ENCODE data around the gene SLC49A3. TPM values are rescaled to one million over a fixed set of nuclear protein-coding genes. Genes with fewer than 3 reads are reported as not detected.

Gene SLC49A3
- total RNA-seq, 1 experiment from 2014 or later: not detected

DNA sequence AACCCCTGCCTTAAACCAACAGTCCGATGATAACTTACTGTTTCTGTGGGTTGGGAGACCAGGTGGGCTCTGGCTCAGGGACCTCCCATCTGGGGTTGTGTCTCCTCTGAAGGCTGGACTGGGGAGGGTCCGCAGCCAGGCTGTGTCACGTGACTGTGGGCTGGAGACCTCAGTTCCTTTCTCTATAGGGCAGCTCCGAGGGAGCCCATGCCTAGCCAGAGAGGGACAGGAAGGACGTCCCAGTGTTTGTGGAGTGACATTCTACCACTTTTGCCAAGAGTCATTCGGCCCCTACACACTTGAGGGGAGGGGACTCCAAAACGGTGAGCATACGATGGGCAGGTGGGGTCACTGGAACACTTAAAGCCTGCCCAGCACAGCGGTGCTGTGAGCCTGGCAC lies 21.2 kb upstream of the SLC49A3 start:
- H3F3A ChIP-seq (ENCODE audit: low read length, unreplicated experiment): no peaks in the 10 kb centered on the region
- H3K27me3 ChIP-seq (ENCODE audit: low read length): no peaks in the 10 kb centered on the region
- no peak overlapping the region for H3K27ac ChIP-seq (ENCODE audit: low read length)
- no peaks in the 10 kb centered on the region for H3K4me1 ChIP-seq (ENCODE audit: insufficient read depth, low read length)
- no peaks in the 10 kb centered on the region for H3K9me3 ChIP-seq (ENCODE audit: low read length)
- H3K79me2 ChIP-seq (ENCODE audit: low read length): peaks cover 88% of the 10 kb centered on the region
- CTCF ChIA-PET: no interaction called here
- no peaks in the 10 kb centered on the region for H3K36me3 ChIP-seq (ENCODE audit: low read depth, low read length)
- BruUV-seq (replicated peaks): no TSS peak
- DNase-seq (no peak), ATAC-seq (no peak)
- H3K4me2 ChIP-seq (ENCODE audit: low read length): no peak overlapping the region
- H2AFZ ChIP-seq (ENCODE audit: low read length): no peak overlapping the region
- no peak for TF ChIP-seq EZH2 (IDR thresholded peaks at IDR 0.05; ENCODE audit: low read length, unreplicated experiment)
- TF ChIP-seq, protein P1, sequence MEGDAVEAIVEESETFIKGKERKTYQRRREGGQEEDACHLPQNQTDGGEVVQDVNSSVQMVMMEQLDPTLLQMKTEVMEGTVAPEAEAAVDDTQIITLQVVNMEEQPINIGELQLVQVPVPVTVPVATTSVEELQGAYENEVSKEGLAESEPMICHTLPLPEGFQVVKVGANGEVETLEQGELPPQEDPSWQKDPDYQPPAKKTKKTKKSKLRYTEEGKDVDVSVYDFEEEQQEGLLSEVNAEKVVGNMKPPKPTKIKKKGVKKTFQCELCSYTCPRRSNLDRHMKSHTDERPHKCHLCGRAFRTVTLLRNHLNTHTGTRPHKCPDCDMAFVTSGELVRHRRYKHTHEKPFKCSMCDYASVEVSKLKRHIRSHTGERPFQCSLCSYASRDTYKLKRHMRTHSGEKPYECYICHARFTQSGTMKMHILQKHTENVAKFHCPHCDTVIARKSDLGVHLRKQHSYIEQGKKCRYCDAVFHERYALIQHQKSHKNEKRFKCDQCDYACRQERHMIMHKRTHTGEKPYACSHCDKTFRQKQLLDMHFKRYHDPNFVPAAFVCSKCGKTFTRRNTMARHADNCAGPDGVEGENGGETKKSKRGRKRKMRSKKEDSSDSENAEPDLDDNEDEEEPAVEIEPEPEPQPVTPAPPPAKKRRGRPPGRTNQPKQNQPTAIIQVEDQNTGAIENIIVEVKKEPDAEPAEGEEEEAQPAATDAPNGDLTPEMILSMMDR (conservative IDR thresholded peaks at IDR 0.05; ENCODE audit: low read depth, low read length): no peak
- no peak for TF ChIP-seq EZH2phosphoT487 (IDR thresholded peaks at IDR 0.05; ENCODE audit: borderline replicate concordance, low read length)
- no peaks in the 10 kb centered on the region for H4K20me1 ChIP-seq (ENCODE audit: low read length)
- intact Hi-C loops (cut with micrococcal nuclease): no loop called here
- no peak overlapping the region for H3K4me3 ChIP-seq (ENCODE audit: low read length)
- POLR2A ChIA-PET (ENCODE audit: unreplicated experiment): no interaction called here
- no peaks in the 10 kb centered on the region for H3K9me2 ChIP-seq (replicated peaks; ENCODE audit: low read length)
- H3K9ac ChIP-seq (ENCODE audit: low read length): no peak overlapping the region

DNA sequence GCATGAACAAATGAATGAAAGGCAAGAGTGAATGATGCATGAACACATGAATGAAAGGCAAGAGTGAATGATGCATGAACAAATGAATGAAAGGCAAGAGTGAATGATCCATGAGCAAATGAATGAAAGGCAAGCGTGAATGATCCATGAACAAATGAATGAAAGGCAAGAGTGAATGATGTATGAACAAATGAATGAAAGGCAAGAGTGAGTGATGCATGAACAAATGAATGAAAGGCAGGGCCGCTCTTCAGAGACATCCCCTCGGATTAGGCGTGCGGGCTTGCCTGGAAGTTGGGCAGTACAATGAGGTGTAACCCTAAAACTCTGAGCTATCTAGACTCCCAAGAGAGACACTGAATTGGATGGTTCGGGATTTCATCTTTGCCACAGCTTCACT lies 20.4 kb upstream of the SLC49A3 start:
- H3K79me2 ChIP-seq (ENCODE audit: low read length): peaks cover 81% of the 10 kb centered on the region
- POLR2A ChIA-PET (ENCODE audit: unreplicated experiment): no interaction called here
- no peak overlapping the region for H3K27ac ChIP-seq (ENCODE audit: low read length)
- no peaks in the 10 kb centered on the region for H4K20me1 ChIP-seq (ENCODE audit: low read length)
- H3K9me2 ChIP-seq (replicated peaks; ENCODE audit: low read length): no peaks in the 10 kb centered on the region
- TF ChIP-seq, protein P1 (conservative IDR thresholded peaks at IDR 0.05; ENCODE audit: low read depth, low read length): no peak
- TF ChIP-seq EZH2phosphoT487 (IDR thresholded peaks at IDR 0.05; ENCODE audit: borderline replicate concordance, low read length): no peak
- no peak for TF ChIP-seq EZH2 (IDR thresholded peaks at IDR 0.05; ENCODE audit: low read length, unreplicated experiment)
- no peaks in the 10 kb centered on the region for H3K4me1 ChIP-seq (ENCODE audit: insufficient read depth, low read length)
- no TSS peak for BruUV-seq (replicated peaks)
- H3K9ac ChIP-seq (ENCODE audit: low read length): no peak overlapping the region
- intact Hi-C loops (cut with micrococcal nuclease): no loop called here
- CTCF ChIA-PET: no interaction called here
- DNase-seq: no peak
- no peak overlapping the region for H3K4me3 ChIP-seq (ENCODE audit: low read length)
- H3F3A ChIP-seq (ENCODE audit: low read length, unreplicated experiment): no peaks in the 10 kb centered on the region
- no peaks in the 10 kb centered on the region for H3K36me3 ChIP-seq (ENCODE audit: low read depth, low read length)
- H3K27me3 ChIP-seq (ENCODE audit: low read length): no peaks in the 10 kb centered on the region
- no peaks in the 10 kb centered on the region for H3K9me3 ChIP-seq (ENCODE audit: low read length)
- ATAC-seq: no peak
- H3K4me2 ChIP-seq (ENCODE audit: low read length): no peak overlapping the region
- no peak overlapping the region for H2AFZ ChIP-seq (ENCODE audit: low read length)

DNA sequence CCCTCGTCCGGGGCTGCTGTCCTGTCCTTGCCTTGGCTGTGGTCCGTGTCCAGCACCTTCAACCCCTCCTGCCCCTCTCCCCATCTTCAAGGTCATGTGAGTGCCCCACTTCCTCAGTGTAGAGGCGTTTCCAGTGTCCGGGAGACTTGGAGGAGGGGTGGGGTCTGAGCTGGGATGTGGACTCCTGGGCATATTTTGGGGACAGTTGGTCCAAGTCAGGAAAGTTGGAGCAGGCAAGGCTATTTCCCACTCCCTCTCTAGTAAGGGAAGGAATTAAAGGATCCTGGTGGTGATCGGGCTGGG lies 19.6 kb upstream of the SLC49A3 start:
- ATAC-seq: no peak
- Histone ChIP-seq H3K9me3 (ENCODE audit: low read length) (no peaks in the 10 kb centered on the region), H3K79me2 (ENCODE audit: low read length) (peaks cover 73% of the 10 kb centered on the region), H3F3A (ENCODE audit: low read length, unreplicated experiment) (no peaks in the 10 kb centered on the region), H4K20me1 (ENCODE audit: low read length) (no peaks in the 10 kb centered on the region), H2AFZ (ENCODE audit: low read length) (no peak overlapping the region), H3K4me2 (ENCODE audit: low read length) (no peak overlapping the region), H3K27ac (ENCODE audit: low read length) (no peak overlapping the region), H3K9ac (ENCODE audit: low read length) (no peak overlapping the region), H3K36me3 (ENCODE audit: low read depth, low read length) (no peaks in the 10 kb centered on the region), H3K4me1 (ENCODE audit: insufficient read depth, low read length) (no peaks in the 10 kb centered on the region), H3K27me3 (ENCODE audit: low read length) (no peaks in the 10 kb centered on the region), H3K4me3 (ENCODE audit: low read length) (no peak overlapping the region), H3K9me2 (replicated peaks; ENCODE audit: low read length) (no peaks in the 10 kb centered on the region)
- CTCF ChIA-PET: no interaction called here
- POLR2A ChIA-PET (ENCODE audit: unreplicated experiment): no interaction called here
- no TSS peak for BruUV-seq (replicated peaks)
- DNase-seq: no peak
- intact Hi-C loops (cut with micrococcal nuclease): no loop called here
- TF ChIP-seq EZH2phosphoT487 (IDR thresholded peaks at IDR 0.05; ENCODE audit: borderline replicate concordance, low read length) (no peak), EZH2 (IDR thresholded peaks at IDR 0.05; ENCODE audit: low read length, unreplicated experiment) (no peak)
- TF ChIP-seq, protein P1 (conservative IDR thresholded peaks at IDR 0.05; ENCODE audit: low read depth, low read length): no peak
